OCI-LY7 (cell line): Measurements from ENCODE around the gene SACS.

Experiments
- CTCF ChIP-seq: fragments of 200-600 bp; sonication (generic); conservative IDR thresholded peaks from 2 replicates; pipeline ENCODE4 v1.5.1; 2014; ENCODE audit warnings: mild to moderate bottlenecking, antibody characterized with exemption, low read length, moderate library complexity, mixed read lengths
- EZH2phosphoT487 ChIP-seq: fragments of 200-600 bp; sonication (generic); IDR thresholded peaks from 2 replicates; pipeline ENCODE4 v1.6.1; 2018; ENCODE audit warnings: low read depth, borderline replicate concordance, mild to moderate bottlenecking, mixed run types, antibody characterized with exemption, low read length, moderate library complexity, mixed read lengths

GRCh38 chr13:23480324-23480723 is 46.8 kb upstream of the SACS start:
- TF ChIP-seq CTCF (no peak), EZH2phosphoT487 (no peak)
